Measurements from ENCODE around the gene SUSD6.

GRCh38 chr14:69698572-69698971 is 87.2 kb downstream of the SUSD6 start:
- TF ChIP-seq POLR2AphosphoS5 (IDR thresholded peaks at IDR 0.05; ENCODE audit: borderline replicate concordance, low read depth, low read length) (no peak), EZH2 (IDR thresholded peaks at IDR 0.05) (no peak), FOXP2 (optimal IDR thresholded peaks at IDR 0.05; ENCODE audit: control extremely low read depth, extremely low read length, insufficient read depth) (no peak)
